ENCODE results near the gene BZW2.

The BZW2 gene

DNA sequence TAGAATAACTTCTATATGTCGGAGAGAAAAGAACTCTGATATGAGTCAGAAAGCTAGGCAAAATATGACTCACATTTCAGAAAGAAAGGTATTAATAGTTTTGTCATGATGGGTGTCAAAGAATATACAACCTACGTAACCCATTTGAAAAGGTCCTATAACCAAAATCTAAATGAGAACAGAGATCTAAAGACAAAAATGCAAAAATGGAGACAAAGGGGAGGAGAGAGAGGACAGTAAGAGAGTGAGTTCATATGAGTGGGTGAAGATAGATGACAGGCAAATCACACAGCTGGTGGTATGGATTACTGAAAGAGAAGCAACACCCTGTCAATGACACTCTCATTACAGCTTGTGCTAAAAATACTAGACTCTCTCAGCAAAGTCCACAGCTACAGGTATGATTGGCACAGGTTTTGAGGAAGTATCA is 26.0 kb upstream of the BZW2 start:
- H3K4me1 ChIP-seq (ENCODE audit: control insufficient read depth, insufficient read depth, low read length), result no peaks in the 10 kb centered on the region
- H3K4me3 ChIP-seq (ENCODE audit: low read length), result no peak overlapping the region
- H3K9ac ChIP-seq (ENCODE audit: low read length), result no peak overlapping the region
- no peak for DNase-seq (ENCODE audit: low read depth)
- H3K27me3 ChIP-seq (replicated peaks; ENCODE audit: control insufficient read depth, insufficient read depth, low read length), result no peaks in the 10 kb centered on the region
- H3K9me3 ChIP-seq (ENCODE audit: control insufficient read depth, low read length), result peaks cover 7% of the 10 kb centered on the region
- H3K36me3 ChIP-seq (ENCODE audit: control insufficient read depth, insufficient read depth, low read length, severe bottlenecking), result peaks cover 75% of the 10 kb centered on the region

DNA sequence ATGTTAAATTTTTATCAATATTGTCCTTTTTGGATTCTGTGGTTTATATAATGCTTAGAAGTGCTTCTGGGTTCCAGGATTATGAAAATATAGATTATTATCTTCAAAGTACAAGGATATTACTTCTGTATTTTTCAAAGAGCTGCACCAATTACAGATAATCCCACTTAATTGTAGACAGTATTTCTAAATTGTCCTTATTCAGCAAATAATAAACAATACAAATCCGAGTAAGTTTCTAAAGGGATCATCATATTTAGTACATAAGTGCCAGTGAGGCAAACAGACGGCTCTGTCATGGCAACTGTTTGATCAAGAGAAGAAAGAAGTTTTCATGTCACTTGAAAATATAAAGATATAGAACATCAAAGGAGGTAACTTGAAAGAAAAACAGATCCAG is 19.6 kb upstream of the BZW2 start:
- H3K9ac ChIP-seq (ENCODE audit: low read length), result no peak overlapping the region
- no peaks in the 10 kb centered on the region for H3K9me3 ChIP-seq (ENCODE audit: control insufficient read depth, low read length)
- peaks cover 47% of the 10 kb centered on the region for H3K36me3 ChIP-seq (ENCODE audit: control insufficient read depth, insufficient read depth, low read length, severe bottlenecking)
- H3K4me3 ChIP-seq (ENCODE audit: low read length), result no peak overlapping the region
- H3K27me3 ChIP-seq (replicated peaks; ENCODE audit: control insufficient read depth, insufficient read depth, low read length), result no peaks in the 10 kb centered on the region
- no peak for DNase-seq (ENCODE audit: low read depth)
- H3K4me1 ChIP-seq (ENCODE audit: control insufficient read depth, insufficient read depth, low read length), result peaks cover 9% of the 10 kb centered on the region

DNA sequence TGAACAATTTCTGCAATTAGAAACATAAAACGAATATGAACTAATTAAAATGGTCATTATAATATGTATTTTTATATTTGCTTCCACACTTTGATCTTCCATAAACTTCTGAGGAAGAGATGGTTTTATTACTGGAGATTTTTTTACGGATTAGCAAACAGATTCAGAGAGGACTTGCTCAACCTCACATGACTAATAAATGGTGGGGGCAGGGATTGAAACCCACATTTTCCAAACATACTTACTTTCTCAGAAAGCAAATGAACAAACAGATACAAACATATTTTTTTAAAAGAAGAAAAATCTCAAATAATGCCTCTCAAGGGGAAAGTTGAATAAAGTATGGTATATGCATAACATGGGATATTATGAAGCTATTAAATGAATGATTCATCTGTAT is 18.7 kb upstream of the BZW2 start:
- H3K36me3 ChIP-seq (ENCODE audit: control insufficient read depth, insufficient read depth, low read length, severe bottlenecking), result peaks cover 42% of the 10 kb centered on the region
- no peak overlapping the region for H3K9ac ChIP-seq (ENCODE audit: low read length)
- no peak for DNase-seq (ENCODE audit: low read depth)
- no peak overlapping the region for H3K4me3 ChIP-seq (ENCODE audit: low read length)
- peaks cover 9% of the 10 kb centered on the region for H3K4me1 ChIP-seq (ENCODE audit: control insufficient read depth, insufficient read depth, low read length)
- no peaks in the 10 kb centered on the region for H3K27me3 ChIP-seq (replicated peaks; ENCODE audit: control insufficient read depth, insufficient read depth, low read length)
- no peaks in the 10 kb centered on the region for H3K9me3 ChIP-seq (ENCODE audit: control insufficient read depth, low read length)

GRCh38 chr7:16630654-16631053 is 15.3 kb upstream of the BZW2 start:
- Histone ChIP-seq H3K9ac (ENCODE audit: low read length) (no peak overlapping the region), H3K27me3 (replicated peaks; ENCODE audit: control insufficient read depth, insufficient read depth, low read length) (no peaks in the 10 kb centered on the region), H3K4me3 (ENCODE audit: low read length) (no peak overlapping the region), H3K9me3 (ENCODE audit: control insufficient read depth, low read length) (no peaks in the 10 kb centered on the region), H3K4me1 (ENCODE audit: control insufficient read depth, insufficient read depth, low read length) (peaks cover 24% of the 10 kb centered on the region), H3K36me3 (ENCODE audit: control insufficient read depth, insufficient read depth, low read length, severe bottlenecking) (peaks cover 14% of the 10 kb centered on the region)
- no peak for DNase-seq (ENCODE audit: low read depth)

DNA sequence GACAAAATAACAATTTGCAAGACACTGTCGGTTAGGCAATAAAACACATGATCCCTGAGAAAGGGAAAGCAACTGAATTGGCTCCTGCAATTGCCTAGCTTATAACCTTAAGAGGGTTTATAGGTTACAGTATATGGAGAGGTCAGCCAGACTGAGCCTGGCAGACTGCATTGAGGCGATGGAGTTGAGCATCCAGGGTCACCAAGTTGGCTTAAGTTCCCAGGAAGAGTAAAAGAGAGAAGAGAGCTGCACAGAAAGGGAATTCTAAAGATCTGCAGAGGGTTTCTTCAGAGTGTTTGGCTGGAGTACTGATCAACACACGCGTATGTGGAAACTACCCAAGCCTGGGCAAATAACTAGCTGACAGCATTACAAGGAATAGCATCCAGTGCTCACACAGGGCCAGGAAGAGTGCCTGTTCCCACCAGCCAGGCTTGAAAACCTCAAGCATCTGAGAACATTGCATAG is 11.7 kb upstream of the BZW2 start:
- no peak for DNase-seq (ENCODE audit: low read depth)
- Histone ChIP-seq H3K4me1 (ENCODE audit: control insufficient read depth, insufficient read depth, low read length) (peaks cover 37% of the 10 kb centered on the region), H3K9ac (ENCODE audit: low read length) (peak overlapping the region; percentile 20), H3K27me3 (replicated peaks; ENCODE audit: control insufficient read depth, insufficient read depth, low read length) (no peaks in the 10 kb centered on the region), H3K36me3 (ENCODE audit: control insufficient read depth, insufficient read depth, low read length, severe bottlenecking) (peaks cover 10% of the 10 kb centered on the region), H3K9me3 (ENCODE audit: control insufficient read depth, low read length) (no peaks in the 10 kb centered on the region), H3K4me3 (ENCODE audit: low read length) (peak overlapping the region; percentile 71)

DNA sequence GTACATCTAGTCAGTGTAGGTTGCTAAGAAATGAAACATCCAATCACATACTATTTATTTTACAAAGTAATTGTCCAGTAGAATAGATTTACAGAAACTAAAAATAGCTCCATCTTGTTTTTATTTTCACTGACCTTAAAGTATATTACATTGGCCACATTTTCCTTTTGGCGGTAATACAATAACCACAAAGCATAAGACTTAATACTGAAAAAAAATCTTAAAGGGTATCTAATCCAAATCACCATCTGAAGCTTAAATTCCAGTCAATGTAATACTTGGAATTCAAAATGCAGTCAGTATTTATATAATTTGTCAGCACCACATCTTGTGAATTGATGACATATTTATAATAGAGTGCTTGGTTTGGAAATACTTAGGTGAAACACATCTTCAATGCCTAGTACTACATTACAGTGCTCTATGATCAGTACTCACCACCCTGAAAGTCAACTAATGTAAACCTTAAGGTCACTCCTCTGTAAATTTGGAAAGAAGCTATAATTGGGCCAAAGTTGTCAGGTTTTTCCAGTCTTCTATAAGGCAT is 9.4 kb upstream of the BZW2 start:
- DNase-seq (ENCODE audit: low read depth), result peak; percentile 81
- Histone ChIP-seq H3K4me1 (ENCODE audit: control insufficient read depth, insufficient read depth, low read length) (peaks cover 37% of the 10 kb centered on the region), H3K9me3 (ENCODE audit: control insufficient read depth, low read length) (no peaks in the 10 kb centered on the region), H3K9ac (ENCODE audit: low read length) (no peak overlapping the region), H3K36me3 (ENCODE audit: control insufficient read depth, insufficient read depth, low read length, severe bottlenecking) (peaks cover 2% of the 10 kb centered on the region), H3K4me3 (ENCODE audit: low read length) (no peak overlapping the region), H3K27me3 (replicated peaks; ENCODE audit: control insufficient read depth, insufficient read depth, low read length) (no peaks in the 10 kb centered on the region)

DNA sequence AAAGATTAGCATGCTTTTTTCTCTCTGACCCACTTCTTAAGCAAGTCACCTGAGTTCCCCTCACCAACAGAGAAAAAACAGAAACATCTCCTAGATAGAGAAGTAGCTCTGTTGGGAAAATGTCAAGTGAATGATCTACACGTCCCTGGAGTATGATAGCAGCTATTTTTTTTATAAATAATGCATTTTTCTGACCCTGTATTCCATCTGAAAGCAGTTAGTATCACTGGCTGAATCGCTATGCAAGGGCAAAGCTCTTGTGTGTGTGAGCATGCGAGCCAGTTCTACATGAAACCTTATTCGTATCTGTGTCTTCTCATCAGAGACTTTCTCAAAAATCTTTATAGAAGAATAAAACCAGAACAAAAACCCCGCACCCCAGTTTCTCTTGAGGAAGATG is 8.6 kb upstream of the BZW2 start:
- no peaks in the 10 kb centered on the region for H3K9me3 ChIP-seq (ENCODE audit: control insufficient read depth, low read length)
- H3K4me3 ChIP-seq (ENCODE audit: low read length), result peak overlapping the region; percentile 30
- peaks cover 37% of the 10 kb centered on the region for H3K4me1 ChIP-seq (ENCODE audit: control insufficient read depth, insufficient read depth, low read length)
- DNase-seq (ENCODE audit: low read depth), result peak; percentile 43
- no peak overlapping the region for H3K9ac ChIP-seq (ENCODE audit: low read length)
- no peaks in the 10 kb centered on the region for H3K27me3 ChIP-seq (replicated peaks; ENCODE audit: control insufficient read depth, insufficient read depth, low read length)
- no peaks in the 10 kb centered on the region for H3K36me3 ChIP-seq (ENCODE audit: control insufficient read depth, insufficient read depth, low read length, severe bottlenecking)

- Histone ChIP-seq H3K4me1 (ENCODE audit: control insufficient read depth, insufficient read depth, low read length) (peaks cover 37% of the 10 kb centered on the region), H3K27me3 (replicated peaks; ENCODE audit: control insufficient read depth, insufficient read depth, low read length) (no peaks in the 10 kb centered on the region), H3K36me3 (ENCODE audit: control insufficient read depth, insufficient read depth, low read length, severe bottlenecking) (no peaks in the 10 kb centered on the region), H3K9me3 (ENCODE audit: control insufficient read depth, low read length) (no peaks in the 10 kb centered on the region), H3K4me3 (ENCODE audit: low read length) (no peak overlapping the region), H3K9ac (ENCODE audit: low read length) (no peak overlapping the region)
- DNase-seq (ENCODE audit: low read depth), result no peak
Measured at GRCh38 chr7:16638282-16639280, 7.4 kb upstream of the BZW2 start.

DNA sequence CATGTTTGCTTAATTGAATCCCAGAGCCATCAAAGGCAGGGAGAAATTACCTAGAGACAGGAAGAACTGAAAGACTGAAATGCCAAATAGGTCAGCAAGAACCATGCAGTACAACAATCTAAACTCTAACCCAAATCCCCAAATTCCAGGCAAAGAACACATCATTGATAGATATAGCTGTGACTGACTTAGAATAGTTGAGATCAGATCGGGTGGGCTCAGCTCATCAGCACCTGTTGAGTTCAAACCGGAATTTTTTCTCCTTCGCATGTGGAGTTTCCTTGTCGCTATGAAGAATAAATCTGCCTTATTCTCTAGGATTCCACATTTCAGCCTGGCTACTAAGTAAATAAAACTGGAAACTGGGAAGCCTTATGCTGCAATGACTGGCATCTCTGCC is 1.8 kb upstream of the BZW2 start:
- DNase-seq (ENCODE audit: low read depth), result no peak
- Histone ChIP-seq H3K36me3 (ENCODE audit: control insufficient read depth, insufficient read depth, low read length, severe bottlenecking) (no peaks in the 10 kb centered on the region), H3K9me3 (ENCODE audit: control insufficient read depth, low read length) (no peaks in the 10 kb centered on the region), H3K27me3 (replicated peaks; ENCODE audit: control insufficient read depth, insufficient read depth, low read length) (no peaks in the 10 kb centered on the region), H3K9ac (ENCODE audit: low read length) (peak overlapping the region; percentile 88), H3K4me3 (ENCODE audit: low read length) (peak overlapping the region; percentile 88), H3K4me1 (ENCODE audit: control insufficient read depth, insufficient read depth, low read length) (peaks cover 23% of the 10 kb centered on the region)

DNA sequence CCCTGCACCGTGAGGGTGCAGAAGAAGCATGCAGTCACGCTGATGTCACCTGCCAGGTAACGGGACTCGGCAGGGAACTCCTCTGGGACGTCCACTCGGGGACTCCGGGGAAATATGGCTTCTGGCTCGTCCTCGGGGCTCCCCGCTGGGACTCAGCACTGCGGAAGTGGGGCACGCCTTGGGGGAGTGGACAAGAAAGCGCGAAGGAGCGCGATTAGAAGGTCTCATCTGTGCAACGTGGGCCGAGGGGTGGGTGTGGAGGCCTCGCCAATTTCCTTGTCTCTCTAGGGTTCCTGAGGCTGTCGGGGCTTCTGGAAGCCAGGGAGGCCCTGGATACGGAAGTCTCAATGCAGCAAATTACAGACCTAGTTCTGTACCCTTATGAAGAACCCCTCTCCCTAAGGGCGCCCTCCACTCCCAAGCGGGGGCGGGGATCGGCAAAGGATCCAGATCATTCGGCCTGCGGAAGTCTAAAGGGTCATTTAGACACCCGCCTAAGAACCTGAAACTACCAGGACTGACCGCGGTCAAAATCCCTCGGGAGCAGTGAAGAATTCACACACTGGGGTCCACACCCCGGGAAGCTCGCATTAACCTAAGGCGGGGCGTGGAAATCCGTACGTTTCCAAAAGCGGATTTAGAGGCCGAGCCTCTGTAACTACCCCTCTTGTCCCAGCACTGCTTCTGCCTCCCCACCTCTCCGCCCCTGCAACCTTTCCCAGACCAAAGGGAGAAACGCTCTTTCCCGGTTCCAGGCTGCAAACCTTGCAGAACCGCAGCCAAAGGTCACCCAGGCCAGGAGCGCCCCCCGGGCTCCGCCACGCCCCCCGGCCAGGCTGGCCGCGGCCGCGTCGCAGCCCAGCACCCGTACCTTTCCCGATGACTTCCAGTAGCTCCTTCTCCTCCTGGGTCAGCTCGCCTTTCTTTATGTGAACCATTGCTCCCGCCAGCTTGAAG is 1.1 kb upstream of the BZW2 start:
- peak overlapping the region; percentile 88 for H3K4me3 ChIP-seq (ENCODE audit: low read length)
- H3K4me1 ChIP-seq (ENCODE audit: control insufficient read depth, insufficient read depth, low read length), result peaks cover 23% of the 10 kb centered on the region
- DNase-seq (ENCODE audit: low read depth), result peak; percentile 71
- H3K36me3 ChIP-seq (ENCODE audit: control insufficient read depth, insufficient read depth, low read length, severe bottlenecking), result no peaks in the 10 kb centered on the region
- no peaks in the 10 kb centered on the region for H3K27me3 ChIP-seq (replicated peaks; ENCODE audit: control insufficient read depth, insufficient read depth, low read length)
- peak overlapping the region; percentile 88 for H3K9ac ChIP-seq (ENCODE audit: low read length)
- H3K9me3 ChIP-seq (ENCODE audit: control insufficient read depth, low read length), result no peaks in the 10 kb centered on the region

Measured in adipocyte (in vitro differentiated cells).